Endodermal cell (in vitro differentiated cells): ENCODE data around the gene DHX16. TPM values are rescaled to one million over a fixed set of nuclear protein-coding genes. Genes with fewer than 3 reads are reported as not detected.

Source experiments
- DNase-seq: peaks from one replicate; pipeline ENCODE4 v3.0.0-alpha.2; 2017
- H3K27ac ChIP-seq: 2 replicates; pipeline ENCODE4 v1.5.1; 2013; ENCODE audit warnings: mild to moderate bottlenecking, low read depth, low read length, moderate library complexity
- H3K27me3 ChIP-seq: 2 replicates; pipeline ENCODE4 v1.6.1; 2013; ENCODE audit warnings: mild to moderate bottlenecking, low read length, moderate library complexity; ENCODE audit not compliant: insufficient read depth, control insufficient read depth, poor library complexity, severe bottlenecking
- H3K36me3 ChIP-seq: 2 replicates; pipeline ENCODE4 v1.7.0; 2013; ENCODE audit warnings: mild to moderate bottlenecking, low read length, moderate library complexity; ENCODE audit not compliant: control insufficient read depth, insufficient read depth
- H3K4me1 ChIP-seq: one replicate; pipeline ENCODE4 v1.7.0; 2013; ENCODE audit warnings: low read length; ENCODE audit not compliant: control insufficient read depth, insufficient read depth
- H3K4me3 ChIP-seq: 2 replicates; pipeline ENCODE4 v1.5.1; 2013; ENCODE audit warnings: mild to moderate bottlenecking, low read length, moderate library complexity
- H3K9ac ChIP-seq: 2 replicates; pipeline ENCODE4 v1.6.1; 2013; ENCODE audit warnings: mild to moderate bottlenecking, low read length, moderate library complexity; ENCODE audit not compliant: poor library complexity, severe bottlenecking; ENCODE audit errors: extremely low read depth
- H3K9me3 ChIP-seq: 2 replicates; pipeline ENCODE4 v1.6.1; 2013; ENCODE audit warnings: mild to moderate bottlenecking, low read length, moderate library complexity; ENCODE audit not compliant: control insufficient read depth
- H3K27ac Mint-ChIP-seq: 2 replicates; pipeline ENCODE4 v1.8.0; 2020; ENCODE audit warnings: mixed read lengths
- H3K27me3 Mint-ChIP-seq: 2 replicates; pipeline ENCODE4 v1.8.0; 2021; ENCODE audit warnings: mild to moderate bottlenecking, mixed read lengths; ENCODE audit not compliant: insufficient read depth
- H3K36me3 Mint-ChIP-seq: 2 replicates; pipeline ENCODE4 v1.8.0; 2020; ENCODE audit warnings: low read depth, mixed read lengths
- H3K4me1 Mint-ChIP-seq: 2 replicates; pipeline ENCODE4 v1.8.0; 2020; ENCODE audit warnings: mixed read lengths
- H3K4me3 Mint-ChIP-seq: 2 replicates; pipeline ENCODE4 v1.8.0; 2020; ENCODE audit warnings: mild to moderate bottlenecking, moderate library complexity, mixed read lengths
- H3K9me3 Mint-ChIP-seq: 2 replicates; pipeline ENCODE4 v1.8.0; 2020; ENCODE audit warnings: mild to moderate bottlenecking, mixed read lengths
- CTCF ChIP-seq: fragments of 200-600 bp; sonication (generic); conservative IDR thresholded peaks from 2 replicates; pipeline ENCODE4 v1.5.0; 2021; ENCODE audit warnings: antibody characterized with exemption, mild to moderate bottlenecking
- WGBS, 2 experiments: methylation state at CpG; one replicate each; pipeline versions ENCODE4 v1.1.5 to v1.1.7; 2013; ENCODE audit warnings: missing lambda C conversion rate in 2 of 2, mixed read lengths in 1 of 2; ENCODE audit not compliant: insufficient coverage in 1 of 2, insufficient read length in 1 of 2; 5-methylcytosine and 5-hydroxymethylcytosine counted together
- total RNA-seq, 2 donors: library from RNA; stranded (reverse); fragmentation: NEBNext Ultra II Directional in 1 of 2; extraction: Animal tissue kit (Norgen Biotek cat#: 25700) in 1 of 2; gene quantifications; 2 replicates in 1 of 2; 3 replicates in 1 of 2; pipeline ENCODE4 v1.2.1, GENCODE V29; 2021

The DHX16 gene
- total RNA-seq, 2 donors from 2014 or later = 33.5 to 33.9 TPM

- H3K36me3 ChIP-seq = peaks cover 7% of the 10 kb centered on the region
- peak; percentile 95 for DNase-seq
- TF ChIP-seq CTCF = no peak
These were observed 14.3 kb upstream of the DHX16 start for GRCh38 chr6:30686908-30687658.

GRCh38 chr6:30686009-30686907 is 13.5 kb upstream of the DHX16 start, which contains the start of gene PPP1R18:
Gene PPP1R18 (minus strand): TSS chr6:30686645. CDS start chr6:30686018, 627 bp downstream.
- Mint-ChIP-seq H3K4me1 (peaks cover 66% of the 10 kb centered on the region), H3K27me3 (no peaks in the 10 kb centered on the region), H3K36me3 (peaks cover 12% of the 10 kb centered on the region), H3K4me3 (peak within 1 kb of the TSS; percentile 75), H3K27ac (peak within 1 kb of the TSS; percentile 88), H3K9me3 (no peaks in the 10 kb centered on the region)
- Histone ChIP-seq H3K9me3 (no peaks in the 10 kb centered on the region), H3K27ac (peak within 1 kb of the TSS; percentile 97), H3K27me3 (no peaks in the 10 kb centered on the region), H3K9ac (peak within 1 kb of the TSS; percentile 66), H3K4me1 (peaks cover 18% of the 10 kb centered on the region), H3K36me3 (peaks cover 7% of the 10 kb centered on the region), H3K4me3 (peak within 1 kb of the TSS; percentile 95)
- DNase-seq = no peak
- no peak for TF ChIP-seq CTCF
- 1 to 2% methylated on average over 10 to 41 of the region's 41 CpGs for WGBS, 2 experiments

More at GRCh38 chr6:30686908-30687658, 14.3 kb upstream of the DHX16 start:
- WGBS, 2 experiments = 0% methylated on average over 13 to 52 of the region's 52 CpGs
- peak overlapping the region; percentile 88 for H3K27ac Mint-ChIP-seq
- H3K4me3 ChIP-seq = peak overlapping the region; percentile 95
- H3K27me3 Mint-ChIP-seq = no peaks in the 10 kb centered on the region
- H3K27me3 ChIP-seq = no peaks in the 10 kb centered on the region
- H3K9me3 Mint-ChIP-seq = no peaks in the 10 kb centered on the region
- H3K4me3 Mint-ChIP-seq = peak overlapping the region; percentile 75
- H3K9ac ChIP-seq = peak overlapping the region; percentile 66
- H3K9me3 ChIP-seq = no peaks in the 10 kb centered on the region
- peaks cover 65% of the 10 kb centered on the region for H3K4me1 Mint-ChIP-seq
- peak overlapping the region; percentile 97 for H3K27ac ChIP-seq
- peaks cover 12% of the 10 kb centered on the region for H3K36me3 Mint-ChIP-seq
- H3K4me1 ChIP-seq = peaks cover 16% of the 10 kb centered on the region

GRCh38 chr6:30685157-30686008 is 12.6 kb upstream of the DHX16 start:
- peaks cover 18% of the 10 kb centered on the region for H3K4me1 ChIP-seq
- peaks cover 64% of the 10 kb centered on the region for H3K4me1 Mint-ChIP-seq
- peak overlapping the region; percentile 39 for H3K27ac Mint-ChIP-seq

More at GRCh38 chr6:30685157-30686008, 12.6 kb upstream of the DHX16 start:
- Mint-ChIP-seq H3K27me3 (no peaks in the 10 kb centered on the region), H3K9me3 (no peaks in the 10 kb centered on the region), H3K36me3 (peaks cover 15% of the 10 kb centered on the region), H3K4me3 (peak overlapping the region; percentile 75)
- Histone ChIP-seq H3K27ac (no peak overlapping the region), H3K9me3 (no peaks in the 10 kb centered on the region), H3K4me3 (peak overlapping the region; percentile 95), H3K27me3 (no peaks in the 10 kb centered on the region), H3K9ac (peak overlapping the region; percentile 66), H3K36me3 (peaks cover 7% of the 10 kb centered on the region)
- peak; percentile 69 for DNase-seq
- TF ChIP-seq CTCF = peak; percentile 22
- WGBS, 2 experiments = 66 to 69% methylated on average over 21 to 29 of the region's 29 CpGs
